HFF-Myc (cell line): ENCODE results near the gene EBLN1.

ENCODE experiments used
- DNase-seq: peaks from one replicate; pipeline ENCODE4 v3.0.0-alpha.2; 2011; ENCODE audit warnings: low read depth; ENCODE audit errors: extremely low read depth
- H3K4me3 ChIP-seq: replicated peaks from 2 replicates; pipeline ENCODE4 v1.5.1; 2011; ENCODE audit warnings: low read depth, mild to moderate bottlenecking, control low read depth, low read length
- CTCF ChIP-seq: IDR thresholded peaks from 2 replicates; pipeline ENCODE4 v1.5.1; 2012; ENCODE audit warnings: mild to moderate bottlenecking, low read depth, low read length, control low read depth; ENCODE audit errors: missing control alignments

The EBLN1 gene

GRCh38 chr10:22170582-22170981, 47.2 kb downstream of the EBLN1 start:
- H3K4me3 ChIP-seq: no peak overlapping the region
- DNase-seq: no peak
- TF ChIP-seq CTCF: no peak

DNA sequence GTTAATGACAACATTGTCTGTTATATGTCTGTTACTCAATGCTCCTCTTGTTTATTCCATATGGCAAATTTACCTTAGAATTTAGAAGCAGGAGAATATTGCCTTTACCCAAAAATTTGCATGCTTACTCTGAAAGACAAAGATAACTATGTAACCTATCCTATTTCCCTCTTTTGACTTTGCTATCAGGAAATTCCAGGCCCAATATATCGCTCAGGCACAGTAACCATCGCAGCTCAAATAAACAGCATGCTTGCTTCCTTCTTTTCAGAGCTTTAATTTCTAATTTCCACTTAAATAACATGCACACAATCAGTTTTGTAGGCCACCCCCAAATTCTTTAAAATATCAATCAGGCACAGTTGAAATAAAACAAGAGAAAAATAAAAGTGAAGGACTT, 57.8 kb downstream of the EBLN1 start:
- DNase-seq: no peak
- H3K4me3 ChIP-seq: no peak overlapping the region
- no peak for TF ChIP-seq CTCF

DNA sequence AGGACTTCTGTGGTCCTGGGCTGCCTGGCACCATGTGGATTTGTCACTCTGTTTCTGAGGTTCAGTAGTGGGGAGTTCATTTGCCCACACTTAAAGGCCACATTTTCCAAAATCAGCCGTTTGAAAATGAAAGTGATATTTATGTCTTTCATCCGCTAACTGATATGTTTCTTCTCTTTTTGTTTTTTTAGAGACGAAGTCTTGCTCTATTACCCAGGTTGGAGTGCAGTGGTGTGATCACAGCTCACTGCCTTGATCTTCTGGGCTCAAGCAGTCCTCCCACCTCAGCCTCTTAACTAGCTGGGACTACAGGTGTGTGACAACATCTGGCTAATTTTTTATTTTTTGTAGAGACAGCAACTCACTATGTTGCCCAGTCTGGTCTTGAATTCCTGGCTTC, 58.6 kb downstream of the EBLN1 start:
- H3K4me3 ChIP-seq: no peak overlapping the region
- no peak for TF ChIP-seq CTCF
- no peak for DNase-seq
